Trophoblast cell (in vitro differentiated cells and primary cell): Measurements from ENCODE around the gene WDR38.

ENCODE experiments used
- DNase-seq, 2 donors: peaks; one replicate each; pipeline ENCODE4 v3.0.0-alpha.2; 2016
- H2AFZ ChIP-seq: 2 replicates; pipeline ENCODE4 v1.6.1; 2013; ENCODE audit warnings: low read length, moderate library complexity, mild to moderate bottlenecking; ENCODE audit not compliant: insufficient read depth, poor library complexity
- H2AK5ac ChIP-seq: 2 replicates; pipeline ENCODE4 v1.6.1; 2013; ENCODE audit warnings: mild to moderate bottlenecking, low read length
- H2BK120ac ChIP-seq: 2 replicates; pipeline ENCODE4 v1.6.1; 2013; ENCODE audit warnings: low read length, mild to moderate bottlenecking, moderate library complexity; ENCODE audit not compliant: insufficient read depth, poor library complexity
- H2BK12ac ChIP-seq: 2 replicates; pipeline ENCODE4 v1.6.1; 2013; ENCODE audit warnings: mild to moderate bottlenecking, low read length, moderate library complexity
- H2BK5ac ChIP-seq: 2 replicates; pipeline ENCODE4 v1.6.1; 2013; ENCODE audit warnings: low read length, low read depth, moderate library complexity, mild to moderate bottlenecking; ENCODE audit not compliant: poor library complexity
- H3K14ac ChIP-seq: 2 replicates; pipeline ENCODE4 v1.6.1; 2013; ENCODE audit warnings: mild to moderate bottlenecking, low read length
- H3K18ac ChIP-seq: 2 replicates; pipeline ENCODE4 v1.6.1; 2013; ENCODE audit warnings: mild to moderate bottlenecking, low read length
- H3K23ac ChIP-seq: 2 replicates; pipeline ENCODE4 v1.6.1; 2013; ENCODE audit warnings: low read length
- H3K27ac ChIP-seq: 2 replicates; pipeline ENCODE4 v1.5.1; 2013; ENCODE audit warnings: low read depth, mild to moderate bottlenecking, inconsistent platforms, low read length, moderate library complexity
- H3K27me3 ChIP-seq: 2 replicates; pipeline ENCODE4 v1.6.1; 2013; ENCODE audit warnings: inconsistent platforms, mild to moderate bottlenecking, low read length, moderate library complexity; ENCODE audit not compliant: insufficient read depth
- H3K36me3 ChIP-seq, 2 experiments: 1 replicate in 1 of 2; 2 replicates in 1 of 2; pipeline ENCODE4 v1.6.1; 2013; ENCODE audit warnings: low read length in 2 of 2, mild to moderate bottlenecking in 2 of 2, moderate library complexity in 1 of 2; ENCODE audit not compliant: insufficient read depth in 2 of 2, control insufficient read depth in 1 of 2
- H3K4ac ChIP-seq: 2 replicates; pipeline ENCODE4 v1.6.1; 2013; ENCODE audit warnings: low read depth, mild to moderate bottlenecking, low read length, moderate library complexity
- H3K4me1 ChIP-seq, 2 experiments: 1 replicate in 1 of 2; 2 replicates in 1 of 2; pipeline ENCODE4 v1.6.1; 2013; ENCODE audit warnings: low read length in 2 of 2, mild to moderate bottlenecking in 2 of 2, moderate library complexity in 1 of 2; ENCODE audit not compliant: insufficient read depth in 2 of 2, control insufficient read depth in 1 of 2
- H3K4me2 ChIP-seq: 2 replicates; pipeline ENCODE4 v1.6.1; 2013; ENCODE audit warnings: inconsistent platforms, mild to moderate bottlenecking, low read length, moderate library complexity
- H3K4me3 ChIP-seq: 2 replicates; pipeline ENCODE4 v1.5.1; 2013; ENCODE audit warnings: mild to moderate bottlenecking, low read depth, low read length, inconsistent platforms
- H3K79me1 ChIP-seq: one replicate; pipeline ENCODE4 v1.6.1; 2013; ENCODE audit warnings: low read length
- H3K79me2 ChIP-seq: 2 replicates; pipeline ENCODE4 v1.6.1; 2013; ENCODE audit warnings: low read length, mild to moderate bottlenecking; ENCODE audit not compliant: control insufficient read depth, insufficient read depth, poor library complexity
- H3K9ac ChIP-seq: 2 replicates; pipeline ENCODE4 v1.6.1; 2013; ENCODE audit warnings: mild to moderate bottlenecking, low read length
- H3K9me3 ChIP-seq: 2 replicates; pipeline ENCODE4 v1.6.1; 2013; ENCODE audit warnings: low read depth, mild to moderate bottlenecking, control low read depth, inconsistent platforms, low read length; ENCODE audit not compliant: insufficient read depth
- H4K12ac ChIP-seq: 2 replicates; pipeline ENCODE4 v1.6.1; 2013; ENCODE audit warnings: low read depth, mild to moderate bottlenecking, low read length, moderate library complexity
- H4K8ac ChIP-seq: 2 replicates; pipeline ENCODE4 v1.6.1; 2013; ENCODE audit warnings: low read depth, mild to moderate bottlenecking, low read length, moderate library complexity
- H4K91ac ChIP-seq: one replicate; pipeline ENCODE4 v1.6.1; 2013; ENCODE audit warnings: low read depth, mild to moderate bottlenecking, low read length, moderate library complexity
- WGBS: extraction: QIAGEN DNeasy Blood & Tissue Kit; methylation state at CpG from one replicate; pipeline ENCODE4 v1.1.7; 2013; ENCODE audit warnings: missing lambda C conversion rate; ENCODE audit not compliant: insufficient read length, insufficient coverage; ENCODE audit errors: extremely low coverage; 5-methylcytosine and 5-hydroxymethylcytosine counted together

Gene WDR38

DNA sequence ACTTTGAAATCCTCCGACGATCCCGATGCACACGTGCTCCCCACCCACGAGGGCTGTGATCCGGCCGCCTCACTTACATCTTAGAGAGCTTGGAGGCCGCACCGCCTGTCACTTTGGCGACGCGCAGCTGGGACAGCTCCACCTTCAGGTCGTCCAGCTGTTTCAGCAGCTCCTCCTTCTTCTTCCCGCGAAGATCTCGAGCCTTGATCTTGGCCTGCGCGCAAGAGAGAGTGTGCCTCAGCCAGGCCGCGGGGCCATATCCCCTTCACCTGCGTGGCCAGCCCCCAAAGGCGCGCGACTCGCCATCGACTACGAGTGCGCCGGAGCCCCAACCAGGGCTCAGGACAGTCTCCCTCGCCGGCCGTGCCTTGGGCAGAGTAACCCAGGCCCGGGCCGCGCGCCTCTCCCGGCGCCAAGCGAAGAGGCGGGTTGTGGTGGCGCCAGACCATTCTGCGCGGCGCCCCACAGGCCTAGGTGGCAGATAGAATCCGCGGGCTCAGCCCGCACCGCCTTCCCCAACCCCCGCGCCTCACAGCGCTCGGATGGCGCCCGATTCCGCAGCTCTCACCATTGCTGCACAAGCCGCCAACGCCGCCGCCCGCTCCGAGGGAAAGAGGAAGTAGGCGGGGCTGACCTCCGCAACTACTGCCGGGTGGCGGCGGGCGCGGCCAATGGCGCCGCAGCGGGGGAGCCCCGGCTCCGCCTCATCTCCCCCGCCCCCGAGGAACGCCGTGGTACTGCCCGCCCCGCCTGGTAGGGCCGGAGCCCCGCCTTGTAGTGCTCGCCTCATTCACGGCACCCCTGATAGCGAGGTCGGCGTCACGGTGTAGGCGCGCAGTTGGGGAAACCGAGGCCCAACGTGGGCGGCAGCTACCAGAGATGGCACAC, 8.3 kb downstream of the WDR38 start, which contains the start of the genes ARPC5L and RPL35:
ARPC5L (plus strand) TSS at position 789 of the 888 bp plus-strand sequence. CDS start 7,161 bp downstream, outside the sequence.
RPL35 (minus strand) TSS at position 616 of the 888 bp plus-strand sequence; CDS start at position 571, 45 bp downstream.
- DNase-seq, result peak; percentile 90 to 96
- no CpG with 5 or more reads among the region's 92 CpGs for WGBS

GRCh38 chr9:124863371-124863871, 10.2 kb downstream of the WDR38 start:
- Histone ChIP-seq H4K91ac (no peak overlapping the region), H3K4me3 (no peak overlapping the region), H3K9ac (no peak overlapping the region), H3K79me1 (peaks cover 13% of the 10 kb centered on the region), H2BK12ac (no peak overlapping the region), H3K18ac (no peak overlapping the region), H3K27me3 (no peaks in the 10 kb centered on the region), H3K27ac (no peak overlapping the region), H2AFZ (no peak overlapping the region), H3K4ac (no peak overlapping the region), H3K9me3 (no peaks in the 10 kb centered on the region), H4K8ac (no peak overlapping the region), H3K79me2 (peaks cover 18% of the 10 kb centered on the region), H2AK5ac (no peak overlapping the region), H4K12ac (no peak overlapping the region), H3K4me2 (no peak overlapping the region), H3K14ac (no peak overlapping the region), H2BK120ac (no peak overlapping the region), H2BK5ac (no peak overlapping the region), H3K23ac (no peak overlapping the region), H3K4me1 (peaks cover 11 to 14% of the 10 kb centered on the region in 2 experiments), H3K36me3 (peaks cover 24 to 26% of the 10 kb centered on the region in 2 experiments)
- WGBS, result no CpG with 5 or more reads among the region's 7 CpGs
- DNase-seq, result no peak

More for the DNA sequence above, 8.3 kb downstream of the WDR38 start, which contains the start of the genes ARPC5L and RPL35:
- H3K4me3 ChIP-seq, result peak within 1 kb of the TSS; percentile 98
- H3K18ac ChIP-seq, result peak within 1 kb of the TSS; percentile 96
- H4K91ac ChIP-seq, result peak within 1 kb of the TSS; percentile 86
- no peaks in the 10 kb centered on the region for H3K27me3 ChIP-seq
- peak within 1 kb of the TSS; percentile 88 for H3K27ac ChIP-seq
- H2AK5ac ChIP-seq, result peak within 1 kb of the TSS; percentile 90
- peaks cover 16% of the 10 kb centered on the region for H3K79me2 ChIP-seq
- H2AFZ ChIP-seq, result peak within 1 kb of the TSS; percentile 68
- no peaks in the 10 kb centered on the region for H3K9me3 ChIP-seq
- H4K12ac ChIP-seq, result peak within 1 kb of the TSS; percentile 90
- peak within 1 kb of the TSS; percentile 94 for H3K4ac ChIP-seq
- H2BK120ac ChIP-seq, result peak within 1 kb of the TSS; percentile 82
- H4K8ac ChIP-seq, result peak within 1 kb of the TSS; percentile 91
- H2BK5ac ChIP-seq, result peak within 1 kb of the TSS; percentile 88
- H2BK12ac ChIP-seq, result no peak within 1 kb of the TSS
- H3K4me1 ChIP-seq, result peaks cover 7 to 14% of the 10 kb centered on the region in 2 experiments
- H3K23ac ChIP-seq, result no peak within 1 kb of the TSS
- H3K36me3 ChIP-seq, result peaks cover 41 to 44% of the 10 kb centered on the region in 2 experiments
- H3K79me1 ChIP-seq, result peaks cover 11% of the 10 kb centered on the region
- peak within 1 kb of the TSS; percentile 94 for H3K14ac ChIP-seq
- H3K4me2 ChIP-seq, result peak within 1 kb of the TSS; percentile 90
- H3K9ac ChIP-seq, result peak within 1 kb of the TSS; percentile 100

- peak overlapping the region; percentile 75 for H2BK120ac ChIP-seq
- peak overlapping the region; percentile 97 for H3K4me3 ChIP-seq
- H3K27ac ChIP-seq, result peak overlapping the region; percentile 87
- H3K36me3 ChIP-seq, result peaks cover 10 to 19% of the 10 kb centered on the region in 2 experiments
- peak overlapping the region; percentile 97 for H3K9ac ChIP-seq
- DNase-seq, result peak; percentile 84 to 91
- no CpG with 5 or more reads among the region's 101 CpGs for WGBS
- H2BK5ac ChIP-seq, result peak overlapping the region; percentile 80
- H4K91ac ChIP-seq, result peak overlapping the region; percentile 92
- no peak overlapping the region for H2BK12ac ChIP-seq
- H3K4me2 ChIP-seq, result peak overlapping the region; percentile 94
- H3K27me3 ChIP-seq, result no peaks in the 10 kb centered on the region
- peak overlapping the region; percentile 97 for H3K14ac ChIP-seq
- H4K8ac ChIP-seq, result peak overlapping the region; percentile 95
- peaks cover 10 to 13% of the 10 kb centered on the region in 2 experiments for H3K4me1 ChIP-seq
- H3K79me1 ChIP-seq, result peaks cover 18% of the 10 kb centered on the region
- H3K23ac ChIP-seq, result no peak overlapping the region
- H3K18ac ChIP-seq, result peak overlapping the region; percentile 94
- peak overlapping the region; percentile 99 for H3K4ac ChIP-seq
- H3K79me2 ChIP-seq, result peaks cover 26% of the 10 kb centered on the region
- H2AK5ac ChIP-seq, result peak overlapping the region; percentile 80
- H2AFZ ChIP-seq, result peak overlapping the region; percentile 82
- peak overlapping the region; percentile 78 for H4K12ac ChIP-seq
- H3K9me3 ChIP-seq, result peaks cover 3% of the 10 kb centered on the region
Measured at GRCh38 chr9:124868511-124869465, 15.5 kb downstream of the WDR38 start.
